GM23338 (cell line): ENCODE results near the gene NEURL1B. TPM values are rescaled to one million over a fixed set of nuclear protein-coding genes. Genes with fewer than 3 reads are reported as not detected.

Source experiments
- ATAC-seq: fragments of 200-7000 bp; cut with Tn5 transposase; 3 replicates; pipeline ENCODE4 v1.9.1; 2020
- DNase-seq: peaks from one replicate; pipeline ENCODE4 v3.0.0-alpha.2; 2015; ENCODE audit warnings: low spot score
- H2AFZ ChIP-seq: fragments of 200-600 bp; sonication (generic); 2 replicates; pipeline ENCODE4 v1.8.0; 2016; ENCODE audit warnings: antibody characterized with exemption, mild to moderate bottlenecking, moderate library complexity
- H3F3A ChIP-seq: fragments of 200-600 bp; sonication (generic); replicated peaks from 2 replicates; pipeline ENCODE4 v1.8.0; 2017; ENCODE audit warnings: antibody characterized with exemption, mixed run types, low read depth
- H3K27ac ChIP-seq: fragments of 200-600 bp; sonication (generic); 2 replicates; pipeline ENCODE4 v1.6.1; 2016; ENCODE audit warnings: low read depth
- H3K27me3 ChIP-seq: fragments of 200-600 bp; sonication (generic); 2 replicates; pipeline ENCODE4 v1.8.0; 2016; ENCODE audit warnings: mild to moderate bottlenecking, mixed run types, moderate library complexity; ENCODE audit not compliant: insufficient read depth
- H3K36me3 ChIP-seq: fragments of 200-600 bp; sonication (generic); 2 replicates; pipeline ENCODE4 v1.8.0; 2016; ENCODE audit warnings: mild to moderate bottlenecking; ENCODE audit not compliant: insufficient read depth
- H3K4me1 ChIP-seq: fragments of 200-600 bp; sonication (generic); 2 replicates; pipeline ENCODE4 v1.8.0; 2016; ENCODE audit warnings: mild to moderate bottlenecking, moderate library complexity; ENCODE audit not compliant: insufficient read depth
- H3K4me2 ChIP-seq: fragments of 200-600 bp; sonication (generic); 2 replicates; pipeline ENCODE4 v1.7.1; 2017; ENCODE audit warnings: mixed run types
- H3K4me3 ChIP-seq: fragments of 200-600 bp; sonication (generic); 2 replicates; pipeline ENCODE4 v1.6.1; 2016; ENCODE audit warnings: mixed run types
- H3K79me2 ChIP-seq: fragments of 200-600 bp; sonication (generic); replicated peaks from 2 replicates; pipeline ENCODE4 v1.8.0; 2017; ENCODE audit warnings: mild to moderate bottlenecking; ENCODE audit not compliant: insufficient read depth
- H3K9me2 ChIP-seq: fragments of 200-600 bp; sonication (generic); 2 replicates; pipeline ENCODE4 v1.8.0; 2017; ENCODE audit not compliant: insufficient read depth
- H4K20me1 ChIP-seq: fragments of 200-600 bp; sonication (generic); replicated peaks from 2 replicates; pipeline ENCODE4 v1.8.0; 2017; ENCODE audit warnings: mild to moderate bottlenecking; ENCODE audit not compliant: insufficient read depth
- H3K27ac Mint-ChIP-seq: 2 replicates; pipeline ENCODE4 v1.8.0; 2020; ENCODE audit warnings: inconsistent platforms, mild to moderate bottlenecking, moderate library complexity, mixed read lengths
- H3K27me3 Mint-ChIP-seq: 3 replicates; pipeline ENCODE4 v1.8.0; 2022; ENCODE audit warnings: low read depth, mild to moderate bottlenecking, moderate library complexity, mixed read lengths, inconsistent platforms; ENCODE audit not compliant: insufficient read depth, poor library complexity
- H3K36me3 Mint-ChIP-seq: 3 replicates; pipeline ENCODE4 v1.8.0; 2021; ENCODE audit warnings: low read depth, mild to moderate bottlenecking, inconsistent platforms, moderate library complexity, mixed read lengths
- H3K4me1 Mint-ChIP-seq: 3 replicates; pipeline ENCODE4 v1.8.0; 2020; ENCODE audit warnings: mild to moderate bottlenecking, inconsistent platforms, mixed read lengths
- H3K4me3 Mint-ChIP-seq: 3 replicates; pipeline ENCODE4 v1.8.0; 2021; ENCODE audit warnings: moderate library complexity, mild to moderate bottlenecking, inconsistent platforms, mixed read lengths
- H3K9me3 Mint-ChIP-seq: 3 replicates; pipeline ENCODE4 v1.8.0; 2020; ENCODE audit warnings: moderate library complexity, mild to moderate bottlenecking, inconsistent platforms, mixed read lengths
- CREB1 ChIP-seq: fragments of 250-450 bp; sonication (Bioruptor Pico); IDR thresholded peaks from 2 replicates; pipeline ENCODE4 v1.5.0; 2020; ENCODE audit warnings: low read depth, mild to moderate bottlenecking, moderate library complexity
- CTCF ChIP-seq, 2 experiments: fragments of 200-600 bp in 1 of 2; sonication (generic) in 1 of 2; conservative IDR thresholded peaks; 2 replicates each; pipeline versions ENCODE4 v1.5.1 to v1.6.1; 2016 to 2017; ENCODE audit warnings: antibody characterized with exemption in 2 of 2, low read depth in 2 of 2, mild to moderate bottlenecking in 2 of 2, moderate library complexity in 1 of 2
- EZH2 ChIP-seq: fragments of 200-600 bp; sonication (generic); IDR thresholded peaks from one replicate; pipeline ENCODE4 v1.8.0; 2017; ENCODE audit warnings: antibody characterized with exemption, mild to moderate bottlenecking, low read depth; ENCODE audit not compliant: unreplicated experiment
- EZH2phosphoT487 ChIP-seq: fragments of 200-600 bp; sonication (generic); IDR thresholded peaks from one replicate; pipeline ENCODE4 v1.8.1; 2018; ENCODE audit warnings: antibody characterized with exemption; ENCODE audit not compliant: unreplicated experiment
- JUNB ChIP-seq: IDR thresholded peaks from one replicate; pipeline ENCODE4 v1.6.1; 2016; ENCODE audit warnings: antibody characterized with exemption; ENCODE audit not compliant: unreplicated experiment
- NANOG ChIP-seq: IDR thresholded peaks from 2 replicates; pipeline ENCODE4 v1.6.1; 2016; ENCODE audit warnings: antibody characterized with exemption, borderline replicate concordance
- POLR2AphosphoS5 ChIP-seq: IDR thresholded peaks from 2 replicates; pipeline ENCODE4 v1.6.1; 2016; ENCODE audit warnings: antibody characterized with exemption, low read depth
- STAT1 ChIP-seq: IDR thresholded peaks from one replicate; pipeline ENCODE4 v1.6.1; 2016; ENCODE audit warnings: antibody characterized with exemption; ENCODE audit not compliant: unreplicated experiment
- ZNF331 ChIP-seq: fragments of 250-450 bp; sonication (Bioruptor Pico); IDR thresholded peaks from 2 replicates; pipeline ENCODE4 v1.5.0; 2020; ENCODE audit warnings: low read depth, mild to moderate bottlenecking, moderate library complexity
- polyA plus RNA-seq: library from polyadenylated mRNA; unstranded; fragments of >200 nt; fragmentation: Nextera tagmentation; extraction: Ambion mirVana; gene quantifications from 2 replicates; pipeline ENCODE4 v1.2.1, GENCODE V29; 2016
- total RNA-seq: library from RNA; depleted of rRNA; stranded (reverse); fragments of >200 nt; shearing (Covaris generic); gene quantifications from 2 replicates; pipeline ENCODE4 v1.2.3, GENCODE V29; 2014
- TF ChIP-seq, protein P1 (sequence below): IDR thresholded peaks from one replicate; pipeline ENCODE4 v1.6.1; 2018; ENCODE audit warnings: antibody characterized with exemption; ENCODE audit not compliant: unreplicated experiment
- TF ChIP-seq, protein P2 (sequence below): IDR thresholded peaks from 2 replicates; pipeline ENCODE4 v1.6.1; 2016; ENCODE audit warnings: antibody characterized with exemption

Gene NEURL1B
- total and polyA plus RNA-seq, 2 experiments from 2014 or later, result 1.9 to 13.3 TPM

- H3K36me3 ChIP-seq, result no peaks in the 10 kb centered on the region
- no peak overlapping the region for H3K4me2 ChIP-seq
- ATAC-seq (peak; percentile 37), DNase-seq (peak; percentile 61)
- no peak overlapping the region for H3K27ac ChIP-seq
- H3K4me3 ChIP-seq, result no peak overlapping the region
- H4K20me1 ChIP-seq, result no peaks in the 10 kb centered on the region
- no peak overlapping the region for H2AFZ ChIP-seq
- H3K79me2 ChIP-seq, result no peaks in the 10 kb centered on the region
- H3K9me2 ChIP-seq, result no peaks in the 10 kb centered on the region
- H3K4me1 ChIP-seq, result peaks cover 4% of the 10 kb centered on the region; the same call in 1 of the 2 replicates
- TF ChIP-seq EZH2 (no peak), CTCF (conservative IDR thresholded peaks at IDR 0.05; ENCODE audit: low read depth in 2 of 2) (peak; percentile 89 to 92)
- Mint-ChIP-seq H3K9me3 (no peaks in the 10 kb centered on the region), H3K27me3 (peaks cover 17% of the 10 kb centered on the region), H3K27ac (no peak overlapping the region), H3K4me1 (peaks cover 2% of the 10 kb centered on the region; the same call in 1 of the 3 replicates), H3K36me3 (no peaks in the 10 kb centered on the region), H3K4me3 (no peak overlapping the region)
- H3K27me3 ChIP-seq, result peaks cover 11% of the 10 kb centered on the region; the same call in 1 of the 2 replicates
- no peaks in the 10 kb centered on the region for H3F3A ChIP-seq
Observed at GRCh38 chr5:172713113-172713808, 72.2 kb downstream of the NEURL1B start.

DNA sequence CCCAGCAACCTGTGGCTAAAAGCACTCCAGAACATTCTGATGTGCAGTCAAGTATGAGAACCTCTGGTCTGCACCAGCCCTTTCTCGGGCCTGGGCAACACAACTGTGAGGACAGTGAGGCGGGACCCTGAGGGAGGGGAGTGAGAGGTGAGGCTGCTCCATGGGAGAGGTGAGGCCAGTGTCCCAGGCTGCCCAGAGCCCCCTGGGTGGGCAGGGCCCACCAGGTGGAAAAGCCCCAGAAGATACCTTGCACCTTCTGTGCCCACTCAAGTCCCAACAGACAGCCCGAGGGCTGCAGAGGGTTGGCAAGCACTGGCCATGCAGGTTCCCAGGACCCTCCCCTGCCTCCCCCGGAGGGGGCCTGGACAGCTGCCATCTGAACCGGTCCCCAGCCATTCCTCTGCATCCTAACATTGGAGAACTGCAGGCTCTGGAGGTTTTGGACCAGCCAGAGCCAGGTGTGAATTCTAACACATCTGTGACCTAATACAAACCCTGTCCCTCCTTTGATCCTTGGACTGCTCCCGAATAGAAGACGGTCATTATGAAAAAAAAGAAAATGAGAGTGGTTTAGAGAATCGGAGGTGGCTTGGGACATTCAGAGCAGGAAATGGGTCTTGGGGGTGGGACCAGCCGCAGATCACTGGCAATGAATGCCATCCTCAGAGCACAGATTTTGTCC is 72.9 kb downstream of the NEURL1B start:
- H3K4me2 ChIP-seq, result no peak overlapping the region
- no peaks in the 10 kb centered on the region for H3K79me2 ChIP-seq
- H3K4me3 Mint-ChIP-seq, result no peak overlapping the region
- H3K27ac ChIP-seq, result no peak overlapping the region
- peaks cover 12% of the 10 kb centered on the region; the same call in 1 of the 2 replicates for H3K27me3 ChIP-seq
- 0 out of 2 replicates have a peak, but pooled peaks cover 4% of the 10 kb centered on the region for H3K9me2 ChIP-seq
- no peaks in the 10 kb centered on the region for H4K20me1 ChIP-seq
- peaks cover 4% of the 10 kb centered on the region; the same call in 1 of the 2 replicates for H3K4me1 ChIP-seq
- DNase-seq (no peak), ATAC-seq (no peak)
- H3K27ac Mint-ChIP-seq, result no peak overlapping the region
- peaks cover 17% of the 10 kb centered on the region for H3K27me3 Mint-ChIP-seq
- H3F3A ChIP-seq, result no peaks in the 10 kb centered on the region
- H2AFZ ChIP-seq, result no peak overlapping the region
- TF ChIP-seq CREB1 (CRISPR knock-in tag) (no peak), STAT1 (no peak), JUNB (no peak), EZH2phosphoT487 (no peak), NANOG (no peak), ZNF331 (CRISPR knock-in tag) (no peak), POLR2AphosphoS5 (no peak), EZH2 (no peak)
- TF ChIP-seq, protein P1, sequence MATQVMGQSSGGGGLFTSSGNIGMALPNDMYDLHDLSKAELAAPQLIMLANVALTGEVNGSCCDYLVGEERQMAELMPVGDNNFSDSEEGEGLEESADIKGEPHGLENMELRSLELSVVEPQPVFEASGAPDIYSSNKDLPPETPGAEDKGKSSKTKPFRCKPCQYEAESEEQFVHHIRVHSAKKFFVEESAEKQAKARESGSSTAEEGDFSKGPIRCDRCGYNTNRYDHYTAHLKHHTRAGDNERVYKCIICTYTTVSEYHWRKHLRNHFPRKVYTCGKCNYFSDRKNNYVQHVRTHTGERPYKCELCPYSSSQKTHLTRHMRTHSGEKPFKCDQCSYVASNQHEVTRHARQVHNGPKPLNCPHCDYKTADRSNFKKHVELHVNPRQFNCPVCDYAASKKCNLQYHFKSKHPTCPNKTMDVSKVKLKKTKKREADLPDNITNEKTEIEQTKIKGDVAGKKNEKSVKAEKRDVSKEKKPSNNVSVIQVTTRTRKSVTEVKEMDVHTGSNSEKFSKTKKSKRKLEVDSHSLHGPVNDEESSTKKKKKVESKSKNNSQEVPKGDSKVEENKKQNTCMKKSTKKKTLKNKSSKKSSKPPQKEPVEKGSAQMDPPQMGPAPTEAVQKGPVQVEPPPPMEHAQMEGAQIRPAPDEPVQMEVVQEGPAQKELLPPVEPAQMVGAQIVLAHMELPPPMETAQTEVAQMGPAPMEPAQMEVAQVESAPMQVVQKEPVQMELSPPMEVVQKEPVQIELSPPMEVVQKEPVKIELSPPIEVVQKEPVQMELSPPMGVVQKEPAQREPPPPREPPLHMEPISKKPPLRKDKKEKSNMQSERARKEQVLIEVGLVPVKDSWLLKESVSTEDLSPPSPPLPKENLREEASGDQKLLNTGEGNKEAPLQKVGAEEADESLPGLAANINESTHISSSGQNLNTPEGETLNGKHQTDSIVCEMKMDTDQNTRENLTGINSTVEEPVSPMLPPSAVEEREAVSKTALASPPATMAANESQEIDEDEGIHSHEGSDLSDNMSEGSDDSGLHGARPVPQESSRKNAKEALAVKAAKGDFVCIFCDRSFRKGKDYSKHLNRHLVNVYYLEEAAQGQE, result no peak
- TF ChIP-seq, protein P2, sequence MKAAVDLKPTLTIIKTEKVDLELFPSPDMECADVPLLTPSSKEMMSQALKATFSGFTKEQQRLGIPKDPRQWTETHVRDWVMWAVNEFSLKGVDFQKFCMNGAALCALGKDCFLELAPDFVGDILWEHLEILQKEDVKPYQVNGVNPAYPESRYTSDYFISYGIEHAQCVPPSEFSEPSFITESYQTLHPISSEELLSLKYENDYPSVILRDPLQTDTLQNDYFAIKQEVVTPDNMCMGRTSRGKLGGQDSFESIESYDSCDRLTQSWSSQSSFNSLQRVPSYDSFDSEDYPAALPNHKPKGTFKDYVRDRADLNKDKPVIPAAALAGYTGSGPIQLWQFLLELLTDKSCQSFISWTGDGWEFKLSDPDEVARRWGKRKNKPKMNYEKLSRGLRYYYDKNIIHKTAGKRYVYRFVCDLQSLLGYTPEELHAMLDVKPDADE, result no peak
- H3K4me1 Mint-ChIP-seq, result peaks cover 2% of the 10 kb centered on the region; the same call in 1 of the 3 replicates
- H3K36me3 ChIP-seq, result no peaks in the 10 kb centered on the region
- no peaks in the 10 kb centered on the region for H3K36me3 Mint-ChIP-seq
- H3K9me3 Mint-ChIP-seq, result no peaks in the 10 kb centered on the region
- no peak overlapping the region for H3K4me3 ChIP-seq
